K562 (cell line): Measurements from ENCODE around the gene SERPINA6.

Source experiments
- BHLHE40 ChIP-seq: IDR thresholded peaks from 2 replicates; pipeline ENCODE4 v1.6.1; 2011; ENCODE audit warnings: low read length, improper control_type of control experiment
- BRCA1 ChIP-seq, 2 experiments: fragments of 450-650 bp in 1 of 2; sonication (generic) in 1 of 2; formaldehyde crosslinking in 1 of 2; IDR thresholded peaks; 2 replicates each; pipeline versions ENCODE4 v1.5.0 to v1.6.1; 2017 to 2020; ENCODE audit warnings: mild to moderate bottlenecking in 1 of 2, missing genetic modification reagents in 1 of 2
- CBX3 ChIP-seq, 2 experiments: IDR thresholded peaks; 1 replicate in 1 of 2; 2 replicates in 1 of 2; pipeline ENCODE4 v1.6.1; 2012; ENCODE audit warnings: inconsistent platforms in 2 of 2, low read length in 2 of 2, borderline replicate concordance in 1 of 2, control low read depth in 1 of 2
- CTCF ChIP-seq, 3 experiments: IDR thresholded peaks in 2 of 3; conservative IDR thresholded peaks in 1 of 3; 2 replicates each; pipeline ENCODE4 v1.5.1; 2011 to 2012; ENCODE audit warnings: low read length in 3 of 3, mild to moderate bottlenecking in 3 of 3, control low read depth in 2 of 3, improper control_type of control experiment in 1 of 3, inconsistent platforms in 1 of 3, low read depth in 1 of 3, mixed read lengths in 1 of 3, moderate library complexity in 1 of 3; ENCODE audit not compliant: insufficient read depth in 2 of 3
- HDAC8 ChIP-seq: fragments of 450-650 bp; IDR thresholded peaks from 2 replicates; pipeline ENCODE4 v1.6.1; 2016; ENCODE audit warnings: mild to moderate bottlenecking, missing genetic modification characterization, moderate library complexity, missing compliant biosample characterization
- RNF219 ChIP-seq: fragments of 250-450 bp; sonication (Bioruptor Pico); IDR thresholded peaks from 2 replicates; pipeline ENCODE4 v1.5.0; 2022; ENCODE audit warnings: mild to moderate bottlenecking
- SMARCB1 ChIP-seq: IDR thresholded peaks from 2 replicates; pipeline ENCODE4 v1.6.1; 2011; ENCODE audit warnings: improper control_type of control experiment, low read depth; ENCODE audit not compliant: insufficient read length
- TAF1 ChIP-seq: IDR thresholded peaks from 2 replicates; pipeline ENCODE4 v1.6.1; 2011; ENCODE audit warnings: mild to moderate bottlenecking, low read length, moderate library complexity; ENCODE audit not compliant: insufficient read depth, control insufficient read depth, severe bottlenecking; ENCODE audit errors: extremely low read depth
- TCF7 ChIP-seq: sonication (generic); IDR thresholded peaks from 2 replicates; pipeline ENCODE4 v1.6.1; 2016; ENCODE audit warnings: antibody characterized with exemption, borderline replicate concordance
- TCFL5 ChIP-seq: fragments of 250-450 bp; sonication (Bioruptor Pico); conservative IDR thresholded peaks from 2 replicates; pipeline ENCODE4 v1.6.1; 2021; ENCODE audit warnings: mild to moderate bottlenecking, moderate library complexity, matching md5 sums

GRCh38 chr14:94370524-94370910 lies 47.4 kb upstream of the SERPINA6 start:
- TF ChIP-seq BHLHE40 (no peak), CBX3 (IDR thresholded peaks at IDR 0.05; ENCODE audit: borderline replicate concordance in 1 of 2, low read length in 2 of 2) (no peak), SMARCB1 (no peak), BRCA1 (IDR thresholded peaks at IDR 0.05) (no peak), BRCA1 (CRISPR knock-in tag; IDR thresholded peaks at IDR 0.05) (no peak), TCFL5 (no peak), HDAC8 (no peak), TCF7 (no peak), TAF1 (no peak), RNF219 (CRISPR knock-in tag) (no peak), CTCF (IDR thresholded peaks at IDR 0.05 in 2 of 3, conservative IDR thresholded peaks at IDR 0.05 in 1 of 3; ENCODE audit: insufficient read depth in 2 of 3, low read depth in 1 of 3, low read length in 3 of 3) (no peak)
